HFFc6 (cell line): ENCODE data around the gene MTMR8. TPM values are rescaled to one million over a fixed set of nuclear protein-coding genes. Genes with fewer than 3 reads are reported as not detected.

ENCODE experiments used
- DNase-seq: peaks from one replicate; pipeline ENCODE4 v3.0.0-alpha.2; 2018
- H3K27ac Mint-ChIP-seq: 2 replicates; pipeline ENCODE4 v1.8.0; 2020; ENCODE audit warnings: mild to moderate bottlenecking, mixed read lengths
- H3K27me3 Mint-ChIP-seq: 2 replicates; pipeline ENCODE4 v1.8.0; 2021; ENCODE audit warnings: mild to moderate bottlenecking, moderate library complexity, mixed read lengths; ENCODE audit not compliant: insufficient read depth
- H3K36me3 Mint-ChIP-seq: 2 replicates; pipeline ENCODE4 v1.8.0; 2021; ENCODE audit warnings: low read depth, mixed read lengths
- H3K4me1 Mint-ChIP-seq: 2 replicates; pipeline ENCODE4 v1.8.0; 2020; ENCODE audit warnings: low read depth, mixed read lengths
- H3K4me3 Mint-ChIP-seq: 2 replicates; pipeline ENCODE4 v1.8.0; 2020; ENCODE audit warnings: mild to moderate bottlenecking, moderate library complexity, mixed read lengths
- H3K9me3 Mint-ChIP-seq: 2 replicates; pipeline ENCODE4 v1.8.0; 2020; ENCODE audit warnings: mild to moderate bottlenecking, mixed read lengths
- CTCF ChIP-seq: fragments of 200-600 bp; sonication (generic); IDR thresholded peaks from 2 replicates; pipeline ENCODE4 v1.5.0; 2021; ENCODE audit warnings: antibody characterized with exemption, mild to moderate bottlenecking
- total RNA-seq, 6 experiments: library from RNA; stranded (reverse); fragmentation: NEBNext Ultra II Directional; extraction: Animal tissue kit (Norgen Biotek cat#: 25700); gene quantifications; 2 replicates in 1 of 6; 3 replicates in 5 of 6; pipeline ENCODE4 v1.2.3, GENCODE V29; 2021

The MTMR8 gene
- total RNA-seq, 6 experiments from 2014 or later = not detected

DNA sequence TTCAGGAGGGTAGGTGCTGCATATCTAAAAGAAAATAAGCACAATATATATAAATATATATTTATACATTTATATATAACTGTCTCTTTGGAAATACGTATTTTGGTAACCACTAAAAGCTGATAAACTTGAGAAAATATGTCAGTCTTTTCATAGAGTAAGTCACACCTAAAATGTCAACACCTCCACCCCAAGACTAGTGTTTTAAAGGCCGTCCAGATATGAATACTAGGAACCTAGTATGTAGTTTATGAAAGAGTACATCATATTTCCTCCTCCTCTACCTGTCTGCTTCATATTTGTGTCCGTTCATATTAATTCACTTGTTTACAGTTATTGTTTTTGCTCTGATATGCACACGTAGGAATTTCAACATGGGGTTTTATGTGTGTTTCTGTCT is 45.2 kb downstream of the MTMR8 start:
- Mint-ChIP-seq H3K36me3 (no peaks in the 10 kb centered on the region), H3K9me3 (no peaks in the 10 kb centered on the region; the same call in 1 of the 2 replicates), H3K4me3 (no peak overlapping the region), H3K27me3 (no peaks in the 10 kb centered on the region; the same call in 1 of the 2 replicates), H3K27ac (no peak overlapping the region), H3K4me1 (no peaks in the 10 kb centered on the region)
- no peak for TF ChIP-seq CTCF
- DNase-seq = no peak

DNA sequence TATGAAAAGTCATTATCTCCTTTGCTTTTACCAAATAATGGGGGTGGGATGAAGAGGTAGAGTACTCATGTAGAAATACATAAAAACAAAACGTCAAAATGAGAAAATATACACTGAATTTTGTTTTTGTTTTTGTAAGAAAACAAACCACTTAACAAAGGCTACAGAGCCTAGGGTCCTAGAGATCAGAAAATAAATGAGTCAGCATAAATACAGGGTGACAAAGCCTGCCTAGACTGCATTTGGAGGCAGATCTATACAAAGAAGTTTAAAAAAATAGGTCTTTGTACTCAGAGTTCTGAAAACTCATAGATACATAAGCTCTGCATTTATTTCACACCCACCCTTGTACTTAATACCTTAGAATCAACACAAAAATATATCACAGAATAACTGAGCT is 52.4 kb downstream of the MTMR8 start:
- Mint-ChIP-seq H3K27ac (no peak overlapping the region), H3K36me3 (no peaks in the 10 kb centered on the region), H3K4me1 (no peaks in the 10 kb centered on the region), H3K27me3 (no peaks in the 10 kb centered on the region), H3K4me3 (no peak overlapping the region), H3K9me3 (no peaks in the 10 kb centered on the region)
- no peak for DNase-seq
- no peak for TF ChIP-seq CTCF

DNA sequence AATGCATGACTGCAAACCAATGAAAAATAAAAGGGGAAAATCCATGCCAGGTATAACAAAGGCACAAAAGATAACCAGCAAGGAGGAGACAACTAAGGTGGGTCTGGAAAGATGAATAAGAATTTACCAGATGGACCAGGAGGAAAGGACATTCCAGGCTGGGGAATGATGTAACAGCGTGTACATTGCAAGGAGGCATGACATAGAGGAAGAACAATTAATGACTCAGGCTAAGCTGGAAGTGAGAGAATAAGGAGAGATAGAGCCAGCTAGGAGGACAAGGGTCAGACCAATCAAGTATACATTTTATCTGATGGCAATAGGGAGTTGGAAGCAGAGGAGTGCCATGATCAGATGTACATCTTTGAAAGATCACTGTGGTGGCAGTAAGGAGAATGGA is 57.0 kb downstream of the MTMR8 start:
- H3K9me3 Mint-ChIP-seq = peaks cover 4% of the 10 kb centered on the region; the same call in 1 of the 2 replicates
- no peaks in the 10 kb centered on the region for H3K4me1 Mint-ChIP-seq

GRCh38 chrX:64334467-64334866 is 60.8 kb downstream of the MTMR8 start:
- no peak for DNase-seq
- H3K27me3 Mint-ChIP-seq = peaks cover 1% of the 10 kb centered on the region; the same call in 1 of the 2 replicates
- H3K4me1 Mint-ChIP-seq = no peaks in the 10 kb centered on the region
- peaks cover 4% of the 10 kb centered on the region; the same call in 1 of the 2 replicates for H3K9me3 Mint-ChIP-seq
- no peak overlapping the region for H3K4me3 Mint-ChIP-seq
- no peak overlapping the region for H3K27ac Mint-ChIP-seq
- no peaks in the 10 kb centered on the region for H3K36me3 Mint-ChIP-seq
- TF ChIP-seq CTCF = no peak

More for the DNA sequence above, 57.0 kb downstream of the MTMR8 start:
- H3K4me3 Mint-ChIP-seq = no peak overlapping the region
- TF ChIP-seq CTCF = no peak
- no peak for DNase-seq
- H3K27ac Mint-ChIP-seq = no peak overlapping the region
- H3K36me3 Mint-ChIP-seq = no peaks in the 10 kb centered on the region
- H3K27me3 Mint-ChIP-seq = peaks cover 1% of the 10 kb centered on the region; the same call in 1 of the 2 replicates

GRCh38 chrX:64330284-64330683 is 65.0 kb downstream of the MTMR8 start:
- H3K27me3 Mint-ChIP-seq = no peaks in the 10 kb centered on the region
- no peak overlapping the region for H3K4me3 Mint-ChIP-seq
- H3K9me3 Mint-ChIP-seq = no peaks in the 10 kb centered on the region
- no peak for DNase-seq
- no peak overlapping the region for H3K27ac Mint-ChIP-seq
- no peaks in the 10 kb centered on the region for H3K4me1 Mint-ChIP-seq
- H3K36me3 Mint-ChIP-seq = no peaks in the 10 kb centered on the region
- TF ChIP-seq CTCF = no peak

DNA sequence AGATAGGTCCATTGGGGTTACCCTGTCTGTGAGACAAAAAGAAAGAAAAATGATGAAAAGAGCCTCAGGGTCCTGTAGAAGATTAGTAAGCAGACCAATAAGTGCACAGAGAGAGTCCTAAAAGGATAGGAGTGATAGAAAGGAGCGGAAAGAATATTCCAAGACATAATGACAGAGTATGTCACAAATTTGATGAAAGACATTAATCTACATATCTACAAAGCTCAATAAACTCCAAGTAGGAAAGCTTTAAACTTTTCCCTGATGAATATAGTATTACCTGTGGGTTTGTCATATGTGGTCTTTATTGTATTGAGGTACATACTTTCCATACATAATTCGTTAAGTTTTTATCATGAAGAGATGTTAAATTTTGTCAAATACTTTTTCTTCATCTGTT is 73.7 kb downstream of the MTMR8 start:
- H3K36me3 Mint-ChIP-seq = no peaks in the 10 kb centered on the region
- peaks cover 12% of the 10 kb centered on the region for H3K9me3 Mint-ChIP-seq
- no peak overlapping the region for H3K27ac Mint-ChIP-seq
- H3K4me1 Mint-ChIP-seq = no peaks in the 10 kb centered on the region
- no peak for DNase-seq
- no peak overlapping the region for H3K4me3 Mint-ChIP-seq
- H3K27me3 Mint-ChIP-seq = no peaks in the 10 kb centered on the region
- TF ChIP-seq CTCF = no peak
